ENCODE measurements around the gene ZNF689. TPM values are rescaled to one million over a fixed set of nuclear protein-coding genes. Genes with fewer than 3 reads are reported as not detected.

Gene ZNF689
- total and polyA plus RNA-seq, 12 donors = 2.9 to 12.9 (median 9.1) TPM

DNA sequence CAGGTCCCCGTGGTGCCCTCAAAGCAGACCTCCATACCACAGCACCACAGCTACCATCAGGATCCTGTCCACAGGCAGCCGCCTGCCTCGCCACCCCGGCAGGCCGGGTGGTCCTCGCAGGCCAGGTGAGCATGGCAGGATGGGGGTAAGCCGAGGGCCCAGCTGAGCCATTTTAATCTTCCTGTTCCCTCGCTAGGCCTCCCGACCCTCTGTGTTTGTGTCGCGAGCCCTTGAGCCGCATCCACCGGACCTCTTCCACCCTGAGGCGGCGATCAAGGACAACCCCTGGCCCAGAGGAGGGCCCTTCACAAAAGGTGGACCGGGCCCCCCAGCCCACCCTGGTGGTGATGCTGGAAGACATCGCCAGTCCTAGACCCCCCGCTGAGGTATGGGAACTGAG lies 42.5 kb upstream of the ZNF689 start:
- H3K36me3 ChIP-seq (replicated peaks in 1 of 2) = peaks cover 0 to 46% of the 10 kb centered on the region in 2 donors
- intact Hi-C loops (cut with DNase I) = no loop called here
- peak overlapping the region in 2 of 5 donors; percentile 21 for H3K27ac ChIP-seq

DNA sequence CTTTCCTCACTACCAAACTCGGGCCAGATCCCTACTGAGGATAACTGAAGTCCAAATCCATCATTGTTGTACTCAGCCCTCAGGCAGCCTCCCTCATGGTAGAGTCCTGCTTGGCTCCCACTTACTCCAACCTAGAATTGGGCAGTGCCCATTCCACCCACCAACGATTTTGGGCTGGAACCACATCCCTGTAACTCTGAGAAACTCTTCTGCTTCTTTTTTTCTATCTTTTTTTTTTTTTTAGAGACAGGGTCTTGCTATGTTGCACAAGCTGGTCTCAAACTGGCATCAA lies 41.8 kb upstream of the ZNF689 start:
- peak overlapping the region in 4 of 5 donors; percentile 55 to 94 (median 88) for H3K27ac ChIP-seq
- H3K27me3 ChIP-seq = no peaks in the 10 kb centered on the region
- no peak for TF ChIP-seq POLR2A (IDR thresholded peaks at IDR 0.05)
- TF ChIP-seq, protein P1, sequence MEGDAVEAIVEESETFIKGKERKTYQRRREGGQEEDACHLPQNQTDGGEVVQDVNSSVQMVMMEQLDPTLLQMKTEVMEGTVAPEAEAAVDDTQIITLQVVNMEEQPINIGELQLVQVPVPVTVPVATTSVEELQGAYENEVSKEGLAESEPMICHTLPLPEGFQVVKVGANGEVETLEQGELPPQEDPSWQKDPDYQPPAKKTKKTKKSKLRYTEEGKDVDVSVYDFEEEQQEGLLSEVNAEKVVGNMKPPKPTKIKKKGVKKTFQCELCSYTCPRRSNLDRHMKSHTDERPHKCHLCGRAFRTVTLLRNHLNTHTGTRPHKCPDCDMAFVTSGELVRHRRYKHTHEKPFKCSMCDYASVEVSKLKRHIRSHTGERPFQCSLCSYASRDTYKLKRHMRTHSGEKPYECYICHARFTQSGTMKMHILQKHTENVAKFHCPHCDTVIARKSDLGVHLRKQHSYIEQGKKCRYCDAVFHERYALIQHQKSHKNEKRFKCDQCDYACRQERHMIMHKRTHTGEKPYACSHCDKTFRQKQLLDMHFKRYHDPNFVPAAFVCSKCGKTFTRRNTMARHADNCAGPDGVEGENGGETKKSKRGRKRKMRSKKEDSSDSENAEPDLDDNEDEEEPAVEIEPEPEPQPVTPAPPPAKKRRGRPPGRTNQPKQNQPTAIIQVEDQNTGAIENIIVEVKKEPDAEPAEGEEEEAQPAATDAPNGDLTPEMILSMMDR (IDR thresholded peaks at IDR 0.05) = no peak
- peak overlapping the region in 2 of 4 donors; percentile 69 to 73 for H3K4me3 ChIP-seq
- intact Hi-C loops (cut with DNase I) = no loop called here
- DNase-seq = no peak
- no peaks in the 10 kb centered on the region for H3K9me3 ChIP-seq (replicated peaks in 1 of 3)
- WGBS, 4 donors = 12 to 18% (median 16%) methylated on average over 2 of the region's 2 CpGs
- peaks cover 0 to 46% of the 10 kb centered on the region in 2 donors for H3K36me3 ChIP-seq (replicated peaks in 1 of 2)
- peaks cover 10 to 18% of the 10 kb centered on the region in 2 donors for H3K4me1 ChIP-seq (replicated peaks in 1 of 2)

More for the DNA sequence above, 42.5 kb upstream of the ZNF689 start:
- H3K9me3 ChIP-seq (replicated peaks in 1 of 3) = no peaks in the 10 kb centered on the region
- DNase-seq = peak in 1 of 7 donors; percentile 30
- H3K4me1 ChIP-seq (replicated peaks in 1 of 2) = peaks cover 17 to 25% of the 10 kb centered on the region in 2 donors
- no peaks in the 10 kb centered on the region for H3K27me3 ChIP-seq
- no peak overlapping the region for H3K4me3 ChIP-seq
- TF ChIP-seq, protein P1 (IDR thresholded peaks at IDR 0.05) = no peak
- TF ChIP-seq POLR2A (IDR thresholded peaks at IDR 0.05) = no peak
- 88 to 94% (median 90%) methylated on average over 10 to 18 of the region's 18 CpGs for WGBS, 4 donors

DNA sequence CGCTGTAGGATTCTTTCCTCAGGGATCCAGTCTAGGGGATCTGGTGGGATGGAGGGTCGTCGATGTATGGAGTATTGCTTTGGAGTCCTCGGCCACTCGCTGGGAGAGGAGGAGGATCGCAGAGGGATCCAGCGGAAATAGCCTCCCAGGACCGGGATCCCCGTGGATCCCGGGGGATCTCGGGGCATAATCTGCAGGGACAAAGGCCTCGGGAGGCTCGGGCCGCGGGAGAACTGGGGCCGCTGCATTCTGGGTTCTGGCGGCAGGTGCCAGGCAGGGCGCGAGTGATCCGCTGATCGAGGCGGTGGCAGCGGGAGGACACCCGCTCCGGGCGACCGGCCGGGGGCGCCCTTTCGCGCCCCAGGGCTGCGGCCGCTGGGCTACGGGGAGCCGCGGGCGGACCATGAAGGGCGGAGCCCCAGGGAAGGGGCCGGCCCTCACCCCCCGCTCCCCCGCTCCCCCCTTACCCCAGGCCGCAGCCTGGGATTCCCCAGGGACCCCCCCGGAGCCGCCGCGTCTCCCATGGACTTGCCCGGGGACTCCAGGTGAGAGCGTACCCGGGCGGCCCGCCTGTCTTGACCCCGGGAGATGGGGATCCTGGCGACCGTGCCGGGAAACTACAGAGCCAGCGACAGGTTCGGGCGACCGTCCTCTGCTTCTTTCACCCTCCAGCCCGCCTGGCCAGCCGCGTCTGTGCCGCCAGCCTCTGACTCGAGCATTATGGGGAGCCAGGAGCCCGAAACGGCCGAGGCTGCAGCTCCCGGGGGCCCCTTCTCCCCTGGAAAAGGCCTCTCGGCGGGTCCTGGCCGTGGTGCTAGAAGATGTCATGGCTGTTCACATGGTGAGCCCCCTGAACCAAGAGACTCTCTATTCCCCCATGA lies 41.2 kb upstream of the ZNF689 start:
- H3K27me3 ChIP-seq = no peaks in the 10 kb centered on the region
- peak overlapping the region; percentile 55 to 94 (median 87) for H3K27ac ChIP-seq
- no peaks in the 10 kb centered on the region for H3K9me3 ChIP-seq (replicated peaks in 1 of 3)
- intact Hi-C loops (cut with DNase I) = no loop called here
- H3K36me3 ChIP-seq (replicated peaks in 1 of 2) = peaks cover 0 to 40% of the 10 kb centered on the region in 2 donors
- DNase-seq = peak; percentile 70 to 81 (median 72)
- WGBS, 4 donors = 0 to 1% (median 0%) methylated on average over 1 to 70 of the region's 71 CpGs
- H3K4me3 ChIP-seq = peak overlapping the region; percentile 18 to 73 (median 49)
- TF ChIP-seq POLR2A (IDR thresholded peaks at IDR 0.05) = peak; percentile 14 to 57
- TF ChIP-seq, protein P1 (IDR thresholded peaks at IDR 0.05) = peak; percentile 25 to 69 (median 50)
- peaks cover 8 to 12% of the 10 kb centered on the region in 2 donors for H3K4me1 ChIP-seq (replicated peaks in 1 of 2)

DNA sequence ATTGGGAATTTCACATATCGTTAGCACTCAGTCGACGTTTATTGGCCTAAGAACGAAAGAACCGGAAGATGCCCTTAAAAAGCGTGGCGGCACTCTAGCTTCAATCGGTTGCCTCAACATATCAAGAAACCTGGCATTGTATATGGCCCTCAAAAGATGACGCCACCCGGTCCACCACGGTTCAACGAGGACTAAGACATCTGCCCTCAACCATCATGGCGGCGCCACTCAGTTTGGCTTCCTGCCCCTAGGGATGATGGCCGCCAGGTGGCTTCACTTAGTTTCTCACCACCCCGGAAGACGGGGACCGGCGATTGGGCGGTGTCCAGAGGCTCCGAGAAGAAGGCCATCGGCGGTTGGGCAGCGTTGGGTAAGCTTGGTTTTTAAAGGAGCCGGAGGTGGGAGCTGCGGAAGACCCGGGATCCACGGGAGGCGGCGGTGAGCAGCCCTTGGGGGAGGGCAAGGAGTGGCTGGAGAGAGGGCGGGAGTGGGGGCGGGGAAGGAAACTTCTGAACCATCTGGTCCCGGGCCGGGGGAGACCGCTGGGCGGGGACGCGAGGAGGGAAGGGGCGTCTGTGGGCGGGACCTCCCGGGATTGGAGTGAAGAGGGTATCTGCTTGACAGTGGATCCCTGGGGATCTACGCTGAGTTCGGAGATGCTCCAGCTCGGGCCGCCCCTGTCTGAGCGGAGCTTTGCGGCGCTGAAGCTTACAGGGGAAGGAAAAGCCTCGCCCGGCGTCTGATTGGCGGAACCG lies 40.4 kb upstream of the ZNF689 start, which contains the start of gene PRR14:
Gene PRR14, plus strand, starts transcription at position 592 of the 755 bp plus-strand sequence. CDS start 686 bp downstream, outside the sequence.
- 1 to 4% (median 1%) methylated on average over 19 to 53 of the region's 53 CpGs for WGBS, 4 donors
- Histone ChIP-seq H3K4me3 (peak within 1 kb of the TSS; percentile 18 to 73 (median 49)), H3K9me3 (replicated peaks in 1 of 3) (no peaks in the 10 kb centered on the region), H3K36me3 (replicated peaks in 1 of 2) (peaks cover 0 to 32% of the 10 kb centered on the region in 2 donors), H3K27ac (peak within 1 kb of the TSS; percentile 55 to 94 (median 87)), H3K4me1 (replicated peaks in 1 of 2) (peaks cover 8 to 12% of the 10 kb centered on the region in 2 donors), H3K27me3 (no peaks in the 10 kb centered on the region)
- DNase-seq = peak; percentile 99 to 100 (median 100)
- TF ChIP-seq, protein P1 (IDR thresholded peaks at IDR 0.05) = peak; percentile 25 to 70 (median 45)
- TF ChIP-seq POLR2A (IDR thresholded peaks at IDR 0.05) = peak; percentile 21 to 71
- intact Hi-C loops (cut with DNase I) = no loop called here

Measured in adrenal gland (tissue), 12 donors.